Stimulated activated CD8-positive, alpha-beta memory T cell treated with anti-CD3 and anti-CD28 coated beads, Interleukin-12 subunit alpha, Interleukin-12 subunit beta, amount 100 ng/mL, for 1 hour (primary cell): ENCODE measurements around the gene ILF2.
"Not testable (repeated sequence)": the region's sequence is repeated elsewhere in the genome, so short reads cannot be mapped to it uniquely, and the experiment has no call there.

Source experiments
- DNase-seq: peaks from one replicate; pipeline ENCODE4 v3.0.0-alpha.2; 2020; ENCODE audit warnings: low read depth

ILF2 gene

GRCh38 chr1:153679337-153680119 lies 8.7 kb upstream of the ILF2 start:
- DNase-seq: no peak

- DNase-seq: no peak
Measured at GRCh38 chr1:153678519-153679336, 7.9 kb upstream of the ILF2 start, which contains the start of gene NPR1. NPR1 (plus strand) TSS chr1:153678688; CDS start chr1:153679109, 421 bp downstream.

GRCh38 chr1:153677718-153678518 lies 7.1 kb upstream of the ILF2 start:
- peak; percentile 15 for DNase-seq

- DNase-seq: no peak
Measured at GRCh38 chr1:153673511-153673910, 2.7 kb upstream of the ILF2 start.

- DNase-seq: not testable (repeated sequence)
Measured at GRCh38 chr1:153671628-153672353, 998 bp upstream of the ILF2 start.

- no peak for DNase-seq
Measured at GRCh38 chr1:153670257-153670858, 435 bp downstream of the ILF2 start.

GRCh38 chr1:153669606-153670005 lies 1.2 kb downstream of the ILF2 start:
- DNase-seq: no peak

- DNase-seq: not testable (repeated sequence)
Measured at GRCh38 chr1:153668672-153669071, 2.1 kb downstream of the ILF2 start.

- DNase-seq: no peak
Measured at GRCh38 chr1:153667439-153667838, 3.4 kb downstream of the ILF2 start.

- no peak for DNase-seq
Measured at GRCh38 chr1:153663211-153663610, 7.6 kb downstream of the ILF2 start.

GRCh38 chr1:153662269-153662668 lies 8.5 kb downstream of the ILF2 start:
- DNase-seq: no peak

- DNase-seq: no peak
Measured at GRCh38 chr1:153661111-153661708, 9.6 kb downstream of the ILF2 start.

- DNase-seq: no peak
Measured at GRCh38 chr1:153659656-153660055, 11.1 kb downstream of the ILF2 start.

GRCh38 chr1:153659175-153659534 lies 11.6 kb downstream of the ILF2 start:
- no peak for DNase-seq

- DNase-seq: peak; percentile 75
Measured at GRCh38 chr1:153658400-153659174, 12.2 kb downstream of the ILF2 start, which contains the start of gene SNAPIN. SNAPIN (plus strand) TSS chr1:153658703; CDS start chr1:153658744, 41 bp downstream.

- DNase-seq: no peak
Measured at GRCh38 chr1:153655333-153655732, 15.5 kb downstream of the ILF2 start.

GRCh38 chr1:153652805-153653500 lies 17.8 kb downstream of the ILF2 start:
- no peak for DNase-seq

- no peak for DNase-seq
Measured at GRCh38 chr1:153651771-153652170, 19.0 kb downstream of the ILF2 start.

GRCh38 chr1:153649863-153650235 lies 20.9 kb downstream of the ILF2 start:
- no peak for DNase-seq
